ENCODE measurements around the gene SYNE2. TPM values are rescaled to one million over a fixed set of nuclear protein-coding genes. Genes with fewer than 3 reads are reported as not detected.

The SYNE2 gene
- total and polyA plus RNA-seq, 2 of the 8 experiments (the other 6 are each of a cell fraction or from before 2014, with no cell fraction given), result 32.6 to 46.1 TPM

- DNase-seq (ENCODE audit: low read depth in 1 of 2, low spot score in 2 of 2) (no peak), FAIRE-seq (no peak)
- H3K4me2 ChIP-seq (ENCODE audit: insufficient read depth in 1 of 2, low read depth in 2 of 2, low read length in 2 of 2), result no peak overlapping the region
- no peak overlapping the region for H2BK15ac ChIP-seq (ENCODE audit: low read length)
- no peak overlapping the region for H3K14ac ChIP-seq (ENCODE audit: insufficient read length)
- H2AFZ ChIP-seq (ENCODE audit: low read length), result no peak overlapping the region
- H2BK12ac ChIP-seq (ENCODE audit: low read depth, low read length), result no peak overlapping the region
- no peak overlapping the region for H3K56ac ChIP-seq (replicated peaks; ENCODE audit: insufficient read length, low read depth, low read length)
- peaks cover 0 to 21% (median 1%) of the 10 kb centered on the region in 4 experiments; a peak in 6 of 8 replicates for H3K36me3 ChIP-seq (ENCODE audit: control insufficient read depth in 2 of 4, insufficient read depth in 4 of 4, low read length in 3 of 4)
- no peak overlapping the region for H4K8ac ChIP-seq (ENCODE audit: extremely low read depth, insufficient read depth, low read length)
- no peak overlapping the region for H4K5ac ChIP-seq (ENCODE audit: insufficient read length, low read depth, low read length)
- H4K91ac ChIP-seq (replicated peaks; ENCODE audit: insufficient read length, low read length), result no peak overlapping the region
- 78% methylated on average over 2 of the region's 2 CpGs; no CpG with 5 or more reads in 1 of the 2 experiments for WGBS, 2 experiments (ENCODE audit: extremely low coverage in 1 of 2, insufficient coverage in 1 of 2, insufficient read length in 1 of 2, insufficient replicate concordance in 2 of 2, low coverage in 1 of 2, low lambda C conversion rate in 2 of 2, missing lambda C conversion rate in 1 of 2)
- H3K79me2 ChIP-seq (ENCODE audit: control insufficient read depth in 1 of 2, insufficient read depth in 2 of 2, low read length in 2 of 2), result peaks cover 0 to 2% of the 10 kb centered on the region in 2 experiments; a peak in 1 of 4 replicates
- ChIA-PET POLR2A (ENCODE audit: partially characterized antibody) (interaction anchor here (1.4 kb wide), 1 partner anchor 44 kb away, joined by 3 read pairs; no protein-coding TSS in a partner anchor), CTCF (ENCODE audit: partially characterized antibody) (interaction anchor here (0.5 to 0.8 kb wide), 3 partner anchors 13 to 117 kb away, joined by 3 to 5 read pairs (median 3); no protein-coding TSS in a partner anchor)
- H3K79me1 ChIP-seq (ENCODE audit: low read depth, low read length), result no peaks in the 10 kb centered on the region
- H3K23ac ChIP-seq (ENCODE audit: insufficient read length), result no peak overlapping the region
- no peak overlapping the region for H2AK5ac ChIP-seq (ENCODE audit: low read depth, low read length)
- H3K27me3 ChIP-seq (replicated peaks in 1 of 4; ENCODE audit: control insufficient read depth in 3 of 4, extremely low read depth in 1 of 4, insufficient read depth in 3 of 4, low read length in 3 of 4), result no peaks in the 10 kb centered on the region
- no peaks in the 10 kb centered on the region for H3K23me2 ChIP-seq (ENCODE audit: low read depth, low read length)
- no peak overlapping the region for H3K4ac ChIP-seq (replicated peaks; ENCODE audit: insufficient read length, low read depth, low read length)
- H2BK20ac ChIP-seq (ENCODE audit: low read length), result no peak overlapping the region
- H2BK120ac ChIP-seq (replicated peaks; ENCODE audit: low read depth, low read length), result no peak overlapping the region
- H3K18ac ChIP-seq (ENCODE audit: extremely low read depth, low read length), result no peak overlapping the region
- peaks cover 8 to 24% (median 14%) of the 10 kb centered on the region in 4 experiments for H3K4me1 ChIP-seq (replicated peaks in 1 of 4; ENCODE audit: control insufficient read depth in 3 of 4, insufficient read depth in 4 of 4, low read length in 3 of 4)
- no peaks in the 10 kb centered on the region for H3K9me3 ChIP-seq (ENCODE audit: insufficient read depth in 2 of 2, low read depth in 1 of 2, low read length in 1 of 2)
- no peak overlapping the region for H3K4me3 ChIP-seq (ENCODE audit: extremely low read depth in 1 of 4, insufficient read depth in 2 of 4, low read depth in 3 of 4, low read length in 4 of 4)
- H3K27ac ChIP-seq (ENCODE audit: low read depth, low read length), result no peak overlapping the region
- no peaks in the 10 kb centered on the region for H4K20me1 ChIP-seq (replicated peaks in 1 of 2; ENCODE audit: control insufficient read depth in 1 of 2, insufficient read depth in 2 of 2, low read length in 2 of 2)
- H2BK5ac ChIP-seq (ENCODE audit: low read depth, low read length), result no peak overlapping the region
- no peak overlapping the region for H3K9ac ChIP-seq (replicated peaks in 1 of 4; ENCODE audit: extremely low read depth in 1 of 4, low read depth in 3 of 4, low read length in 3 of 4)
- TF ChIP-seq CTCF (IDR thresholded peaks at IDR 0.05; ENCODE audit: control extremely low read depth in 1 of 3, insufficient read depth in 1 of 3, low read depth in 1 of 3, low read length in 3 of 3), result no peak
- no peak for TF ChIP-seq ZNF274 (IDR thresholded peaks at IDR 0.05; ENCODE audit: borderline replicate concordance, extremely low read depth, low read length)
- TF ChIP-seq TAF7 (optimal IDR thresholded peaks at IDR 0.05; ENCODE audit: borderline replicate concordance, low read depth, low read length), result no peak
- TF ChIP-seq HDAC2 (IDR thresholded peaks at IDR 0.05; ENCODE audit: borderline replicate concordance in 1 of 2, low read depth in 2 of 2, low read length in 2 of 2), result no peak
- no peak for TF ChIP-seq NANOG (IDR thresholded peaks at IDR 0.05; ENCODE audit: insufficient read depth, low read depth, low read length, poor library complexity, severe bottlenecking)
- no peak for TF ChIP-seq SAP30 (IDR thresholded peaks at IDR 0.05; ENCODE audit: insufficient read depth, insufficient replicate concordance, low read length)
- no peak for TF ChIP-seq RBBP5 (IDR thresholded peaks at IDR 0.05; ENCODE audit: borderline replicate concordance, low read depth, low read length)
- TF ChIP-seq FOSL1 (IDR thresholded peaks at IDR 0.05; ENCODE audit: insufficient read depth, low read depth, low read length), result no peak
- TF ChIP-seq CHD2 (IDR thresholded peaks at IDR 0.05; ENCODE audit: low read length), result no peak
- no peak for TF ChIP-seq CREB1 (IDR thresholded peaks at IDR 0.05)
- TF ChIP-seq SIRT6 (IDR thresholded peaks at IDR 0.05; ENCODE audit: low read length), result no peak
Observed at GRCh38 chr14:64193821-64194220, 341.0 kb downstream of the SYNE2 start.

Measured in H1 (cell line).